GM12892 (cell line): ENCODE results near the gene DNAH10.

Experiments used
- DNase-seq: peaks from one replicate; pipeline ENCODE4 v3.0.0; 2011; ENCODE audit not compliant: insufficient read length
- FAIRE-seq: peaks from 2 replicates; lab custom pipeline; 2011; peaks lifted over from hg19 to GRCh38; lab: Jason Lieb, UNC
- POLR2A ChIP-seq: IDR thresholded peaks from 2 replicates; pipeline ENCODE4 v1.6.1; 2011; ENCODE audit warnings: low read depth, low read length, control low read depth
- POLR2AphosphoS5 ChIP-seq: IDR thresholded peaks from 2 replicates; pipeline ENCODE4 v1.6.1; 2011; ENCODE audit warnings: low read depth, low read length, control low read depth
- TAF1 ChIP-seq: IDR thresholded peaks from 2 replicates; pipeline ENCODE4 v1.6.1; 2011; ENCODE audit warnings: low read depth, mild to moderate bottlenecking, control low read depth, low read length, borderline replicate concordance

Gene DNAH10

GRCh38 chr12:123894823-123895345 is 132.8 kb downstream of the DNAH10 start:
- FAIRE-seq, result no peak
- TF ChIP-seq POLR2AphosphoS5 (no peak), POLR2A (no peak), TAF1 (no peak)
- DNase-seq, result no peak

GRCh38 chr12:123895451-123895850 is 133.3 kb downstream of the DNAH10 start:
- TF ChIP-seq POLR2AphosphoS5 (no peak), POLR2A (no peak), TAF1 (no peak)
- FAIRE-seq, result no peak
- DNase-seq, result no peak

GRCh38 chr12:123896767-123897166 is 134.7 kb downstream of the DNAH10 start:
- TF ChIP-seq TAF1 (no peak), POLR2A (no peak), POLR2AphosphoS5 (no peak)
- FAIRE-seq (no peak), DNase-seq (no peak)

GRCh38 chr12:123897221-123897620 is 135.1 kb downstream of the DNAH10 start:
- TF ChIP-seq POLR2A (no peak), POLR2AphosphoS5 (no peak)
- no peak for DNase-seq
- no peak for FAIRE-seq

GRCh38 chr12:123898673-123899072 is 136.6 kb downstream of the DNAH10 start:
- DNase-seq, result no peak
- TF ChIP-seq POLR2AphosphoS5 (no peak), TAF1 (no peak), POLR2A (no peak)
- no peak for FAIRE-seq

- TF ChIP-seq TAF1 (no peak), POLR2AphosphoS5 (no peak), POLR2A (no peak)
- no peak for FAIRE-seq
- DNase-seq, result no peak
Observed at GRCh38 chr12:123899368-123899767, 137.3 kb downstream of the DNAH10 start.

GRCh38 chr12:123900871-123901376 is 138.8 kb downstream of the DNAH10 start:
- TF ChIP-seq TAF1, result no peak
- DNase-seq (no peak), FAIRE-seq (no peak)

GRCh38 chr12:123902821-123903220 is 140.7 kb downstream of the DNAH10 start:
- DNase-seq (no peak), FAIRE-seq (no peak)
- no peak for TF ChIP-seq POLR2A
- no peak for TF ChIP-seq POLR2AphosphoS5
- no peak for TF ChIP-seq TAF1

- no peak for DNase-seq
- FAIRE-seq, result no peak
- TF ChIP-seq POLR2A (no peak), POLR2AphosphoS5 (no peak), TAF1 (no peak)
Observed at GRCh38 chr12:123903301-123904065, 141.4 kb downstream of the DNAH10 start.

GRCh38 chr12:123905319-123905925 is 143.3 kb downstream of the DNAH10 start:
- no peak for TF ChIP-seq POLR2A
- TF ChIP-seq TAF1, result no peak
- no peak for TF ChIP-seq POLR2AphosphoS5
- FAIRE-seq (no peak), DNase-seq (peak; percentile 41)

GRCh38 chr12:123906711-123907420 is 144.8 kb downstream of the DNAH10 start:
- no peak for FAIRE-seq
- no peak for TF ChIP-seq POLR2AphosphoS5
- TF ChIP-seq TAF1, result no peak
- no peak for TF ChIP-seq POLR2A
- no peak for DNase-seq
